Cardiac muscle cell (in vitro differentiated cells and primary cell): Measurements from ENCODE around the gene CASK. TPM values are rescaled to one million over a fixed set of nuclear protein-coding genes. Genes with fewer than 3 reads are reported as not detected.
A peak's percentile ranks its signal among the peaks of the same experiment; 100 is the strongest.

Experiments used
- DNase-seq, 2 donors: peaks; one replicate each; pipeline versions ENCODE4 v3.0.0 to v3.0.0-alpha.2; 2010 to 2017; ENCODE audit warnings: low read depth in 1 of 2, low spot score in 1 of 2
- H3K27ac ChIP-seq: fragments of 200-600 bp; sonication (generic); 2 replicates; pipeline ENCODE4 v1.5.1; 2016
- H3K27me3 ChIP-seq: fragments of 200-600 bp; sonication (generic); 2 replicates; pipeline ENCODE4 v1.6.0; 2016; ENCODE audit warnings: control low read depth
- H3K36me3 ChIP-seq: fragments of 200-600 bp; sonication (generic); 2 replicates; pipeline ENCODE4 v1.5.1; 2016; ENCODE audit warnings: control low read depth
- H3K4me1 ChIP-seq: fragments of 200-600 bp; sonication (generic); 2 replicates; pipeline ENCODE4 v1.8.1; 2017; ENCODE audit warnings: low read depth, mild to moderate bottlenecking, mixed run types
- H3K4me3 ChIP-seq: fragments of 200-600 bp; sonication (generic); 2 replicates; pipeline ENCODE4 v1.5.1; 2016; ENCODE audit warnings: mild to moderate bottlenecking
- H3K9me3 ChIP-seq: fragments of 200-600 bp; sonication (generic); 2 replicates; pipeline ENCODE4 v1.5.1; 2017; ENCODE audit warnings: low read depth, mild to moderate bottlenecking, control low read depth
- CTCF ChIP-seq: IDR thresholded peaks from 2 replicates; pipeline ENCODE4 v1.5.1; 2012; ENCODE audit warnings: low read depth, mild to moderate bottlenecking, low read length
- polyA plus RNA-seq: library from polyadenylated mRNA; unstranded; fragments of >200 nt; fragmentation: Nextera tagmentation; extraction: Ambion mirVana; gene quantifications from 2 replicates; pipeline ENCODE4 v1.2.1, GENCODE V29; 2016
- total RNA-seq: library from RNA; depleted of rRNA; stranded (reverse); fragments of >200 nt; gene quantifications from 2 replicates; pipeline ENCODE4 v1.2.3, GENCODE V29; 2016

CASK gene
- total and polyA plus RNA-seq, 2 experiments from 2014 or later = 40.0 to 44.6 TPM

- no peaks in the 10 kb centered on the region for H3K27me3 ChIP-seq
- H3K4me1 ChIP-seq = no peaks in the 10 kb centered on the region
- no peak for TF ChIP-seq CTCF
- H3K36me3 ChIP-seq = no peaks in the 10 kb centered on the region
- H3K9me3 ChIP-seq = no peaks in the 10 kb centered on the region
- H3K4me3 ChIP-seq = no peak overlapping the region
- no peak for DNase-seq
- H3K27ac ChIP-seq = no peak overlapping the region
Measured at GRCh38 chrX:41490446-41490845, 432.9 kb downstream of the CASK start.

- Histone ChIP-seq H3K36me3 (no peaks in the 10 kb centered on the region), H3K4me3 (no peak overlapping the region), H3K27ac (no peak overlapping the region), H3K4me1 (no peaks in the 10 kb centered on the region), H3K27me3 (no peaks in the 10 kb centered on the region), H3K9me3 (no peaks in the 10 kb centered on the region)
- peak in 1 of 2 donors; percentile 41 for DNase-seq
- TF ChIP-seq CTCF = no peak
Measured at GRCh38 chrX:41482154-41482850, 441.1 kb downstream of the CASK start.

GRCh38 chrX:41481264-41482109 is 441.9 kb downstream of the CASK start:
- no peak overlapping the region for H3K4me3 ChIP-seq
- no peak for DNase-seq
- no peak overlapping the region for H3K27ac ChIP-seq
- no peaks in the 10 kb centered on the region for H3K4me1 ChIP-seq
- no peaks in the 10 kb centered on the region for H3K27me3 ChIP-seq
- no peaks in the 10 kb centered on the region for H3K36me3 ChIP-seq
- H3K9me3 ChIP-seq = no peaks in the 10 kb centered on the region
- peak; percentile 39 for TF ChIP-seq CTCF

DNA sequence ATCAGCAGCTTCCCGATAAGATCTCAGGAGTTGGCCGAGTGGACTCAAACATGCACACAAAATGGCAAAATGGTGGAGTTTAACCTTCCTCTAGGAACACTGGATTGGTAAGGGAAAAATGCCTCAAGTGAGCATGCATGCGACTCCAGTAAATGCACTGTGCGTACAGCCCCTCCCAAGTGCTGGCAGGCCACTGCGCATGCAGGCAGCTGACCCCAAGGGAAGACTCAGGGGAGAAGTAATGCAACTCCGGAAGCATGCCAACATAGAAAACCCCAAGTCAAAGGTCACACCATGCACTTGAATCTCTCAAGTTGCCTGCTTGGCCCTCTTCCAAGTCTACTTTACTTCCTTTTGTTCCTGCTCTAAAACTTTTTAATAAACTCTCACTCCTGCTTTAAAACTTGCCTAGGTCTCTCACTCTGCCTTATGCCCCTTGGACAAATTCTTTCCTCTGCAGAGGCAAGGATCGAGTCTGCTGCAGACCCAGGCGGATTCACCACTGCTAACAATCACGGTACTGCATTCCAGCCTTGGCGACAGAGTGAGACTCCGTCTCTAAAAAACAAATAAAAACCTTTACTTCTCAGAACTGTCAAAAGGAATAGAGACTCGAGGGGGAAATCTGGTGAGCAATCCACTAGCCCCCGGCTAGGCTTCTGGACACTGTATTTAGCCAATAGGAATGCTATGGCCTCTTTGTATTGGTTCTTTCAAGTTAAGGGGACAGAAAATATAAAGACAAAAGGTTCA is 442.7 kb downstream of the CASK start:
- no peaks in the 10 kb centered on the region for H3K36me3 ChIP-seq
- no peak overlapping the region for H3K4me3 ChIP-seq
- H3K9me3 ChIP-seq = no peaks in the 10 kb centered on the region
- DNase-seq = no peak
- no peak for TF ChIP-seq CTCF
- no peaks in the 10 kb centered on the region for H3K4me1 ChIP-seq
- no peak overlapping the region for H3K27ac ChIP-seq
- H3K27me3 ChIP-seq = no peaks in the 10 kb centered on the region

DNA sequence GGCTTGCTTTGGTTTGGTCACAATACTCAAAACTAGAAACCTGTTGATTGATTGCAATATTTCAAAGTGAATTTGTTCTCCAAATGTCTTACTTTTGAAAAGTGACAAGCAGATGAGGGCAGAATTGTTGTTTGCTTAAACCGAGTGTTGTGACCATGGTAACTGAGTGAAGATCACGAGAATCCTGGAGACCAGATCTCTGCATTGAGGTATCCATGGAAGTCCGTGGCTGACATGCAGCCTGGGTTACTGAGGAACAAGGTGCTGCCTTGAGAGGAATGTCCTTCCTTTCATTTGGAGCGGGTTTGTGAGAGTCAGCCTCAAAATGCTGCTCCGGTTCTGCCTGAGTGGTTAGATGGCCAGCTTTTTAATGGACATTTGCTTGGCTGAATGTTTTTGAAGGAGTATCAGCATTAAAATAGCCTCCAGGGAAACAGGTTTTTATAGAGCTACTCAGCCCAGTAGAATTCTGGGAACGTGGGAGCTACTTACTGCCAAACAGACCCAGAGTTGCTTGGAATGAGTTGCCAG is 444.9 kb downstream of the CASK start:
- Histone ChIP-seq H3K27me3 (no peaks in the 10 kb centered on the region), H3K27ac (no peak overlapping the region), H3K4me1 (no peaks in the 10 kb centered on the region), H3K4me3 (no peak overlapping the region), H3K9me3 (no peaks in the 10 kb centered on the region), H3K36me3 (no peaks in the 10 kb centered on the region)
- DNase-seq = no peak
- TF ChIP-seq CTCF = no peak
